Lung (tissue), 12 donors: Measurements from ENCODE around the gene MYO5C. TPM values are rescaled to one million over a fixed set of nuclear protein-coding genes. Genes with fewer than 3 reads are reported as not detected.

ENCODE experiments used
- ATAC-seq: fragments of 200-7000 bp; cut with Tn5 transposase; one replicate; pipeline ENCODE4 v1.9.1; 2020; ENCODE audit warnings: moderate number of reproducible peaks; ENCODE audit not compliant: insufficient read depth, low FRiP score
- DNase-seq, 3 donors: peaks; one replicate each; pipeline ENCODE4 v3.0.0-alpha.2; 2013 to 2017
- H3K27ac ChIP-seq, 2 donors: one replicate each; pipeline ENCODE4 v1.5.1; 2013; ENCODE audit warnings: mild to moderate bottlenecking in 2 of 2, moderate library complexity in 2 of 2, control low read depth in 1 of 2, inconsistent platforms in 1 of 2, low read depth in 1 of 2, low read length in 1 of 2
- H3K27me3 ChIP-seq, 3 donors: one replicate each; pipeline ENCODE4 v1.5.1; 2013; ENCODE audit warnings: low read length in 2 of 3; ENCODE audit not compliant: control insufficient read depth in 3 of 3, insufficient read depth in 3 of 3
- H3K36me3 ChIP-seq, 4 donors: one replicate each; pipeline ENCODE4 v1.5.1; 2013; ENCODE audit warnings: low read length in 4 of 4, mild to moderate bottlenecking in 1 of 4, moderate library complexity in 1 of 4; ENCODE audit not compliant: control insufficient read depth in 4 of 4, insufficient read depth in 4 of 4
- H3K4me1 ChIP-seq, 5 donors: one replicate each; pipeline ENCODE4 v1.5.1; 2013; ENCODE audit warnings: low read length in 5 of 5, mild to moderate bottlenecking in 2 of 5, moderate library complexity in 1 of 5; ENCODE audit not compliant: control insufficient read depth in 5 of 5, insufficient read depth in 5 of 5
- H3K4me3 ChIP-seq: one replicate; pipeline ENCODE4 v1.5.1; 2013; ENCODE audit warnings: mild to moderate bottlenecking, control low read depth, moderate library complexity
- H3K9ac ChIP-seq, 2 donors: one replicate each; pipeline ENCODE4 v1.5.1; 2013; ENCODE audit warnings: low read length in 2 of 2, control low read depth in 1 of 2; ENCODE audit not compliant: insufficient read depth in 1 of 2
- H3K9me3 ChIP-seq, 4 donors: one replicate each; pipeline ENCODE4 v1.5.1; 2013; ENCODE audit warnings: low read length in 3 of 4, mild to moderate bottlenecking in 1 of 4, moderate library complexity in 1 of 4; ENCODE audit not compliant: control insufficient read depth in 4 of 4, insufficient read depth in 3 of 4
- WGBS, 2 donors: extraction: QIAGEN DNeasy Blood & Tissue Kit; methylation state at CpG; one replicate each; pipeline ENCODE4 v1.1.7; 2013; 5-methylcytosine and 5-hydroxymethylcytosine counted together
- polyA plus RNA-seq, 2 donors: library from polyadenylated mRNA; stranded (reverse); fragments of 200-250 nt; gene quantifications; one replicate each; pipeline ENCODE4 v1.2.1, GENCODE V29; 2013
- total RNA-seq, 2 donors: library from RNA; depleted of rRNA in 1 of 2; stranded (reverse); fragments of >200 nt in 1 of 2; gene quantifications; one replicate each; pipeline ENCODE4 v1.2.1, GENCODE V29; 2014 to 2021
- TF ChIP-seq, protein P1 (sequence below): IDR thresholded peaks from 2 replicates; pipeline ENCODE4 v1.5.1; 2012; ENCODE audit warnings: mild to moderate bottlenecking; ENCODE audit errors: control extremely low read depth, extremely low read depth
- donor health status: control.
- donor health status: control.
- donor health status: Bipolar disorder and iron deficiency.
- donor health status: healthy.
- donor health status: DM: yes; HTN: yes; CAD: no.

The MYO5C gene
- total and polyA plus RNA-seq, 4 donors: 11.1 to 70.1 (median 40.0) TPM

- DNase-seq (no peak), ATAC-seq (no peak)
- Histone ChIP-seq H3K9ac (no peak overlapping the region), H3K9me3 (no peaks in the 10 kb centered on the region), H3K27ac (no peak overlapping the region), H3K4me3 (no peak overlapping the region), H3K4me1 (peaks cover 0 to 13% (median 0%) of the 10 kb centered on the region in 5 donors), H3K36me3 (no peaks in the 10 kb centered on the region), H3K27me3 (no peaks in the 10 kb centered on the region)
- TF ChIP-seq, protein P1, sequence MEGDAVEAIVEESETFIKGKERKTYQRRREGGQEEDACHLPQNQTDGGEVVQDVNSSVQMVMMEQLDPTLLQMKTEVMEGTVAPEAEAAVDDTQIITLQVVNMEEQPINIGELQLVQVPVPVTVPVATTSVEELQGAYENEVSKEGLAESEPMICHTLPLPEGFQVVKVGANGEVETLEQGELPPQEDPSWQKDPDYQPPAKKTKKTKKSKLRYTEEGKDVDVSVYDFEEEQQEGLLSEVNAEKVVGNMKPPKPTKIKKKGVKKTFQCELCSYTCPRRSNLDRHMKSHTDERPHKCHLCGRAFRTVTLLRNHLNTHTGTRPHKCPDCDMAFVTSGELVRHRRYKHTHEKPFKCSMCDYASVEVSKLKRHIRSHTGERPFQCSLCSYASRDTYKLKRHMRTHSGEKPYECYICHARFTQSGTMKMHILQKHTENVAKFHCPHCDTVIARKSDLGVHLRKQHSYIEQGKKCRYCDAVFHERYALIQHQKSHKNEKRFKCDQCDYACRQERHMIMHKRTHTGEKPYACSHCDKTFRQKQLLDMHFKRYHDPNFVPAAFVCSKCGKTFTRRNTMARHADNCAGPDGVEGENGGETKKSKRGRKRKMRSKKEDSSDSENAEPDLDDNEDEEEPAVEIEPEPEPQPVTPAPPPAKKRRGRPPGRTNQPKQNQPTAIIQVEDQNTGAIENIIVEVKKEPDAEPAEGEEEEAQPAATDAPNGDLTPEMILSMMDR: no peak
- 50 to 81% methylated on average over 1 of the region's 1 CpG for WGBS, 2 donors
These were observed 40.6 kb downstream of the MYO5C start for GRCh38 chr15:52255008-52255407.

- 89 to 94% methylated on average over 4 of the region's 4 CpGs for WGBS, 2 donors
- Histone ChIP-seq H3K9ac (no peak overlapping the region), H3K27me3 (no peaks in the 10 kb centered on the region), H3K27ac (no peak overlapping the region), H3K36me3 (no peaks in the 10 kb centered on the region), H3K4me3 (no peak overlapping the region), H3K4me1 (peaks cover 0 to 10% (median 0%) of the 10 kb centered on the region in 5 donors), H3K9me3 (no peaks in the 10 kb centered on the region)
- ATAC-seq (no peak), DNase-seq (no peak)
- TF ChIP-seq, protein P1: no peak
These were observed 41.2 kb downstream of the MYO5C start for GRCh38 chr15:52254391-52254790.

- no peak overlapping the region for H3K9ac ChIP-seq
- H3K36me3 ChIP-seq: no peaks in the 10 kb centered on the region
- peaks cover 0 to 10% (median 0%) of the 10 kb centered on the region in 5 donors for H3K4me1 ChIP-seq
- peak overlapping the region in 1 of 2 donors; percentile 64 for H3K27ac ChIP-seq
- TF ChIP-seq, protein P1: no peak
- DNase-seq (no peak), ATAC-seq (no peak)
- 51 to 74% methylated on average over 4 of the region's 4 CpGs for WGBS, 2 donors
- no peaks in the 10 kb centered on the region for H3K27me3 ChIP-seq
- H3K4me3 ChIP-seq: no peak overlapping the region
- no peaks in the 10 kb centered on the region for H3K9me3 ChIP-seq
These were observed 42.8 kb downstream of the MYO5C start for GRCh38 chr15:52252781-52253180.
